Bone marrow (tissue), 2 donors: ENCODE results near the gene TM9SF1.
"Not testable (repeated sequence)": the region's sequence is repeated elsewhere in the genome, so short reads cannot be mapped to it uniquely, and the experiment has no call there.

Experiments
- DNase-seq, 2 donors: peaks; one replicate each; lab custom pipeline; 2025; lab: John Stamatoyannopoulos, UW

Gene TM9SF1

DNA sequence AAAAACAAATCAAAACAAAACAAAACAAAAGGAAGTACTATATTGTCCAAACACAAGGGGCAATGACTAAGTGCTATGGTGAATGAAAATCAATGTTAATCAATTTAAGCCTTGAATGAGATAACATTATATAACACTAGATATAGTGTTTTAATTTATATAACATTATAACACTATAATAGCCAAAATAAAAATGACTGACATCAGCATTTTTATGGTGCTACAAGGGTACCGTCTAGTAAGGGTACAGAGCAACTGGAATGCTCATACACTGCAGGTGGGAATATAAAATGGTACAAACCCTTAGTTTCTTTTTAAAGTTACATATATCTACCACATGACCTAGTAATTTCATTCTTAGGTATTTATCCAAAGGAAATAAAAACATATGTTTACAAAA is 31.2 kb upstream of the TM9SF1 start:
- DNase-seq = no peak

DNA sequence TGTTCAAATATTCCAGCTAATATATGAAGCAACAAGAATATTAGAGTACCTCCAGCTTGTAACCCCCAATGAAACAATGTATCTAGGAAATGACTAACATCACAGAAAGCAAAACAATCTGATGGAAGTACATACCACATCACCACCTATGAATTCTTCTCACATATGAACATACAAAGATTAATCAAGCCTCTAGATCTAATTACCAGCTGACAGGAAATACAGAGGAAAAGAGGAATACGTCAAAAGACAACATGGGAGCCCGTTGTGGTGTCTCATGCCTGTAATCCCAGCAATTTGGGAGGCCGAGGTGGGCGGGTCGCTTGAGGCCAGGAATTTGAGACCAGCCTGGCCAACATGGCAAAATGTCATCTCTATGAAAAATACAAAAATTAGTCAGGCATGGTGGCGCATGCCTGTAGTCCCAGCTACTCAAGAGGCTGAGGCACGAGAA is 29.4 kb upstream of the TM9SF1 start:
- DNase-seq = no peak

DNA sequence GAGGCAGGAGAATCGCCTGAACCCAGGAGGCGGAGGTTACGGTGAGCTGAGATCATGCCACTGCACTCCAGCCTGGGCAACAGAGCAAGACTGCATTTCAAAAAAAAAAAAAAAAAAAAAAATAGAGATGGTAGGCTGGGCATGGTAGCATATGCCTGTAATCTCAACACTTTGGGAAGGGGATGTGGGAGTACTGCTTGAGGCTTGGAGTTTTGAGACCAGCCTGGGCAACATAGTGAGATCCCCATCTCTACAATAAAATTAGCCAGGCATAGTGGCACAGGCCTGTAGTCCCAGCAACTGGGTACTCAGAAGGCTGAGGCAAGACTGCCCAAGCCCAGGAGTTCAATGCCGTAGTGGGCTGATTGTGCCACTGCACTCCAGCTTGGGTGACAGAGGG is 27.7 kb upstream of the TM9SF1 start:
- not testable (repeated sequence) for DNase-seq

DNA sequence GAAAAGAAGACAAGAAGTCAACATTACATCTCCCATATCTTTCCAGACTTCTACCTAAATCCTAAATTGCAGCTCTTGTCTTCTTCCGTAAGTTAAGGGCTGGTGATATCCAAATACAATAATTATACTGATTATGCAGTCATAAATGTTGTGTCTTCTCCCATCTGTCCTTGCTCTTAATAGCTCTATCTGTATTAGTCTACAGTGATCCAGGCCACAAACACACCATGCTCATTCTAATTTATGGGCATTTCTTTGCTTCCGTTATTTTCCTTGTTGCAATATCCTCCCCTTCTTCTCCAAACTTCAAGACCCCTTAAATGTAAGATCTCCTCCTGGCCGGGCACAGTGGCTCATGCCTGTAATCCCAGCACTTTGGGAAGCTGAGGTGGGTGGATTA is 24.3 kb upstream of the TM9SF1 start:
- no peak for DNase-seq

DNA sequence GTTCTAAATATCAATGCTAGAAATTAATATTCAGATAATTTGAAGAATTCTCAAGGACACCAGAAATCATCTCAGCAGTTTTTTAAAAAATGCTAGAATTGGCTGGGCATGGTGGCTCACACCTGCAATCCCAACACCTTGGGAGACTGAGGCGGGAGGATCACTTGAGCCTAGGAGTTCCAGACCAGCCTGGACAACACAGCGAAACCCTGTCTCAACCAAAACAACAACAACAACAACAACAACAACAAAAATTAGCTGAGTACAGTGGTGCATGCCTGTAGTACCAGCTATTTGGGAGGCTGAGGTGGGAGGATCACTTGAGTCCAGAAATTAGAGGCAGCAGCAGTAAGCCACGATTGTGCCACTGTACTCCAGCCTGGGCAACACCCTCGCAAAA is 23.8 kb upstream of the TM9SF1 start:
- no peak for DNase-seq

DNA sequence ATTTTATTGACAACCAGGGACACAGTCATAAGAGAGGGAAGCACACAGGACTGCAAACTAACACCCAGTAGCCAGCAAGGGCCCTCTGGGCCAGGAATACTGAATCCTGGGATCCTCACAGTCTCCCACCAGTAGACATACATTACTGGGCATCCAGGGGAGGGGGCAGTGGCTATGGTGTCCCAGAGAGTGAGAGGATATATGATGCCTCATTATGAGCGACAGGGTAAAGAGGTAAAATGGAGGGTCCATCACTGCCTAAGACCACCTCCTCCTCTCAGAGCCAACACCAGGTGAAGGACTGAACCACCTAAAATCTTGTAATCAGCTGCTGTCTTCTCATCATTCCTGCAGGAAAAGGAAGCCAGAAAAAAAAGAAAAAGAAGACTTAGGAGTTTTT is 21.6 kb upstream of the TM9SF1 start:
- not testable (repeated sequence) for DNase-seq

DNA sequence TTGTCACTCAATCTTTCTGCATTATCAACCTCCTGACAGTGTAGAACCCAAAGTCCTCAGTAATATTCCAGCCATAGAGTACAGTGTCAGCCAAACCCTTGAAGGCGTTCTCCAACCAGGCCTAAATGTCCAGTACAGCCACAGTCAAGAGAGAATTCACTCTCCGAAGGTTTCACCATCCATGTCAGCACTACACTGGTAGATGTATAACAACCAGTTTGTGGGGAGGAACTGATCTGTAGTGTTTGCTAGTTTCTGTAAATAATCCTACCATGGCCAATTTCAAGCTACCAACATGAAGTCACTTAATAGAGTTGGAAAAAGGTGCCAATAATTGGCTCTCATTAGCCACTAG is 21.1 kb upstream of the TM9SF1 start:
- no peak for DNase-seq

DNA sequence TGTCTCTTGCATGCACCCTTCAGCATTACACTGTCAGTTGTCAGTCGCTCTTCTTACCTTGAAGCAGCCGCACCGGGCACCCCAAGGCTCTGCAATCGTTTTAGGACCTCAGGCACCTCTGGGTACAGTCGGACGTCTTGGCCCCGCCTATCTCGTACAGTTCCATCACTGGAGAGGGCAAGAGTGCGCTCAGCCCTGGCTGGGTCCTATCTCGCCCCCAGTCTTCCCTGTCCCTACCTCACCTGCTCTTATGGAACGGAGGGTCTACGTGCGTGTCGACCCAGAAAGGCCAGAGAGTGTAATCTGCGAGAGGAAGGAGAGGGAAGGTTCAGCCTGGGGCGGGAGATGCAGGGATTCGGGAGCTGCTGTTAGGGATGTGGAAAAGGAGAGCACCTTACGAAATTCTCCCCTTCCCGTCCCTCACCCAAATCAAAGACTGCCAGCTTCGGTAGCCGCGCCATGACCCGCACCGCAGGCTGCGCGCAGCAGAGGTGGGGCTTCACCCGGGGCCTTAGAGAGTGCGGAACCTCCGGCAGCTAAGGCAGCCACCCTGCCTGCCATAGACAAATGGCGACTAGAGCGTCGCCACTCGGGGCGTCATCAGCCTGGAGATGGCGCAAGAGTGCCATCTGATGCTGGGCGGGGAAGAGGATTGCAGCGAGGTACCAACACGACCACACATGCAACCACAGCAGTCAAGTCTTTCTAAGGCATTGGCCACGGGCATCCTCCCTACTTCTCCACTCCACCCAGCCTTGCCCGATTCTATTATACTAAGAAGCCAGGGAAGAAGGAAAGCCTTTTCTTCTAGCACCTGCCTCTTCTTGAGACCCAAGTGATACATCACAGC is 20.5 kb upstream of the TM9SF1 start, which contains the start of gene MDP1:
Gene MDP1 (minus strand): TSS at position 572 of the 850 bp plus-strand sequence. CDS start 111 bp downstream, at position 461.
- peak; percentile 77 to 78 for DNase-seq

DNA sequence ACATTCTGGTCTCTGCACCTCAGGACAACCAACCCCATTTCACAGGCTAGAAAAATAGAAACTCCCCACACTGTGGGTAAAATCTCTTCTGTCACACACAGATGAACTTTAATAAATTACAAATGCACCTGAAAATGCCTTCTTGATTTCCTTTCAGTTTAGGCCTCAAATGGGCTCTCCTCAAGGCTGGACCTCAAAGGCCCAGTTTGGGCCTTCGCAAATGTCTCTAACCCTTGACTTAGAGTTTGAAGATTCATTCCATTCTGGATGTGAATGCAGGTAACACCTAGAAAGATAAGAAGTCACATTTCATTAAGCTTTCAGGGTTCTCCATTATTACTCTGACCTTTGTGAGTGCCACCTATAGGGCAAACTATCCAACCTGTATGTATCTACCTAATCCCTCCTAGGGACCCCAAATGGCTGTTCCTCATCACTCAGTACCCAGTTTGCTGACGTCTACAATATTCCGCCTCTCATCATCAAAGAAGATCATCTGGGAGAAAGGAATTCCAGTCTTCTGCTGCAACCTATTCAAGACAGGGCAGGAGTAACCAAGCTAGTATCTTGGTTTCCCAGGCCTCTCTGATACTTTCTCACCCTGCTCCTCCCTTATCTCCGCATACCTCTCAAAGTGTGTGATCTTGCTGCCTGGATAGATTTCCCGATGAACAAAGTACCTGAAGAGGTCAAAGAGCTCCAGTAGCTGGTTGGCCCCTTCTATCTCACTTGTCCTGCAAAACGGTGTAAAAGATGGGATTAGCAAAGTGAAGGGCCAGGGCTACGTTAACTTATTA is 18.8 kb upstream of the TM9SF1 start:
- DNase-seq = no peak

DNA sequence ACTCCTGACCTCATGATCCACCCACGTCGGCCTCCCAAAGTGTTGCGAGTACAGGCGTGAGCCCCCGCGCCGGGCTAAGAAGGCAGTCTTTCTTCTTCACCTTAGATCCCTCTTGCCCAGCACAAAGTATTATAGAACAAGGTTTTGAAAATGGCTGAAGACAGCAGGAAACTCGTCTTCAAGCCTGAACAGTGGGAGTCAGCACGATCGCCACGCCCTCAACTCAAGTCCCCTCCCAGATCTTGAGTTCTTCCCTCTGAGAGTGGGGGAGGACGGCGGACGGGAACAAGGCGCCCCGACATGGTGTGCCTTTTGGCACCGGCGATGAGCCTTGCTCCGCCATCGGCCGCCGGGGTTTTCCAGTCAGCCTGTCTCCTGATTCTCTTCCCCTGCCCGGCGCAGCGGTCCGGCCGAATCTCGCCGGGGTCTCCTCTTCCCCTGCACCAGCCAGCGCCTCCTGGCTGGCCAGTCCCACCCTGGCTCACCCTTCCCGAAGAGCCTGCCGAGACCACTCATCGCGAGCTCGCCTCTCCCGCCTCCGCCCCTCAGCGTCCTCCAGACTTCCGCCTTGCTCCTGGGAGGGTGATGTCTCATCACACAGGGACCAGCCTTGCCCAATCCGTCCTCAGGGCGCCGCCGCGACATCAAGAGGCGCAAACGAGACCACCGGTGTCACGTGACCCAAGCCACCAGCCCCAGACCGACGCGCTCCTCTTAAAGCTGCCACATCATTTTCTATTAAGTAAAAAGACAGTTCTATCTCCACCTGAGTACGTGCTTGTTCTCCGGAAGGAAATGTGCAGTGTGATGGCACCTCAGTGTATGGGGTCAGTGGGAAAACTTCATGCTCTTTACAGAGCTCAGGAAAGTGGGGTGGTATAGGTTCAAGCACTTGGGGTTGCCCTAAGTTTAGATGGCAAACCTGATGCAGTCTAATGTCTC is 18.0 kb upstream of the TM9SF1 start, which contains the start of gene CHMP4A:
Gene CHMP4A (minus strand): TSS at position 565 of the 942 bp plus-strand sequence. CDS start 49 bp downstream, at position 516.
- DNase-seq = peak; percentile 97 to 99

DNA sequence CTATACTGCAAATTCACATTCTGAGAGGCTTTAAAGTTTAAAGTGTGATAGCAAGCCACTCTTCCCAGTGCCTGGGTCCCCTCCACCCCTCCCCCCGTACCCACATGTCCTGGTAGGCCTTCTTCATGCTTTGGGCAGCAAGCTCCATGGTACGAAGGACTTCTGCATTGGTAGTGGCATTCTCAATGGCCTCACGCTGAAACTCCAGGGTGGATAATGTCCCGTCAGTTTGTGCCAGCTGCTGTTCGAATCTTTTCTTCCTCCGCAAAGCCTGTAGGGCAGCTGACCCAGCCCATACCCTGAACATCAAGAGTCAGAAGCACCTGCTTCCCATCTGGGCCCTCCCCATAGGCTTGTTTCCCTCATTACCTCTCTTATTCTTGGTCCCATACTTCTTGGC is 16.1 kb upstream of the TM9SF1 start:
- no peak for DNase-seq

DNA sequence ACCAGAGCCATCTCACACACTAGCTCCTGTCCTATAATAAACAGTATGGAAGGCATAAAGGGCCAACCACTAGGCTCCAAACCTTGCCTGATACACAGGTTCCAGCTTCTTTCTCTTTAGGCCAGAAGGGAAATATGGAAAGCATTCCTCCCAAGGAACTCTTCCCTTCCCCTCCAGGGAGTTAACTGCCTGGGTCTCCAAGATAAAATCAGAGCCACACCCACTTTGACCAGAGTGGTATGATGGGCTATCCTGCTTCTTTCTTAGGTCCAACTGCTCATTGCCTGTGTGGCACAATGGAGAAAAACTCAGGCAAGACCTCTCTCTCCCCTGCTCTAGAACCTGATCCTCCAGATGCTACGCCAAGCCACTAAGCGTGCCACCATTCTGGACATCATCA is 12.4 kb upstream of the TM9SF1 start:
- DNase-seq = no peak

DNA sequence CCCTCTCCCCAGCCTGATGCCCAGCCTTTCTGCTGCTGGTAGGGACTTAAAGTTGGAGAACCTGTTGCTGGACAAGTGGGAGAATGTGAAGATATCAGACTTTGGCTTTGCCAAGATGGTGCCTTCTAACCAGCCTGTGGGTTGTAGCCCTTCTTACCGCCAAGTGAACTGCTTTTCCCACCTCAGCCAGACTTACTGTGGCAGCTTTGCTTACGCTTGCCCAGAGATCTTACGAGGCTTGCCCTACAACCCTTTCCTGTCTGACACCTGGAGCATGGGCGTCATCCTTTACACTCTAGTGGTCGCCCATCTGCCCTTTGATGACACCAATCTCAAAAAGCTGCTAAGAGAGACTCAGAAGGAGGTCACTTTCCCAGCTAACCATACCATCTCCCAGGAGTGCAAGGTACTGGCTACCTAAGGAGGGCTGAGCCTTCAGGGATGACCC is 11.9 kb upstream of the TM9SF1 start:
- DNase-seq = no peak

DNA sequence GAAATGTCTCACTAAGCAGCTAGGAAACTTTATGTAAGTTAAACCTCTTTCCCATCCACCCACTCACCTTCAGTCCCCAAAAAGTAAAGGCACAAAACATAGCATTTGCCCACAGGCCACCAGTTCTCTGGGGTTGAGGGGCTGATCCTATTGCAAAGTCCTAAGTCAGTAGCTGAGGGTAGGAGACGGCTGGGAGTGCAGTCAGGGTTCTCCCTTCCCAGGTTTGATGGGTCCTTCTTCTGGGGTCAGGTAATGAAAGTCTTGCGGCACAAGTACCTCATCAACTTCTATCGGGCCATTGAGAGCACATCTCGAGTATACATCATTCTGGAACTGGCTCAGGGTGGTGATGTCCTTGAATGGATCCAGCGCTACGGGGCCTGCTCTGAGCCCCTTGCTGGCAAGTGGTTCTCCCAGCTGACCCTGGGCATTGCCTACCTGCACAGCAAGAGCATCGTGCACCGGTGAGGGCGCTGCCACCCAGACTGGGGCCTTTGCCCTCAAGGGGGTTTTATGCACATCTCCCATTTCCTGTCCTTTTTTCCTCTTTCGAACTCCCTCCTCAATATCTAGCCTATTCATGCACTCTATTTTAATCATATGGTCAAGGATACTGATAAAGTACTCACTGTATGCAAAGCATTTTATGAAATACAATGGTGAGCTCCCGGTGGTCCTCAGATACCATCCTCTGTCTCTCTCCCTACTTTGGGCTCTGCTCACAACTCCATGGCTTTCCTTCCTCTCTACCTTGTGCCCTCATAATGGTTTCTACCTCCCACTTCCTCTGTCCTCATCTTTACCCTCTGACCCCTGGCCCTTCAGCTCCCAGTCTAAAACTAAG is 11.2 kb upstream of the TM9SF1 start:
- DNase-seq = no peak

DNA sequence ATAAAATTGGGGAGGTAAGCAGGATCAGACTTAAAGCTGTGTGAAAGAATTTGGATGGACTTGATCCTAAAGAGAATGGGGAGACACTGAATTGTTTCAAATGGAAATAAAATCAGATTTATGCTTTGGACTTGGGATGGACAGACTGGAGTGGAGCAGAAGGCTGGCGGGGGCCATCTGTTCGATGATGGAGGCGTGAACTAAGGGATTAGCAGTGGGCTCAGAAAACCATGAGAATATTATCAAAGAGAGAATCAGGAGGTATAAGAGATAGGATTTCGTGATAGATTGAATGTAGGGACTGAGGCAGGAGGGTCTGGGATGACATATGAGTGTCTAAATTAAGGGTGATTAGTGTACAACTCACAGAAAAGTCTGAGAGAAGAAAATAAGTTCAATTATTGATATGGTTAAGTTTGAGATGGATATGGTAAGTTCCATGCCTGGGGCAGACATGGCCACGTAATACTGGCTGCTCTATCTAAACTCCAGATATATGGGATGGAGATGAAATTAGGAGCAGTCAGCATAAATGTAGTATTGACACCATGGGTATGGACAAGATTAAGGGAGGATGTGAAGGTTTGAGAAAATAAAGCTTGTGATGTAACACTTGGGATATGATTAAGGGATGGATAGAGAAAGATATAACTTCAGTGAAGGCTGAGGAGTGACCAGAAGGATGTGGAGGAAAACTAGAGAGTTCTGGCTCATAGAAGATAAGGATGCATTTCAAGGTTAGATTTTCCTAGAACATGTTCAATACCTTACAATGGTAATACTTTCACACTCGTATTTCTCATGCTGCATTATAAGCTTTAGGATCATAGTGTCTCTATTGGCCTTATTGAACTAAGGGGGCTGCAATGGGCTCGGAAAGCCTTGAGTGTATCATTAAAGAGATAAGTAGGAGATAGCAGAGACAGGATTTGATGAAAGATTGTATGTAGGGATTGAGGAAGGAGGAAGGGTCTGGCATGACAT is 9.2 kb upstream of the TM9SF1 start:
- no peak for DNase-seq

DNA sequence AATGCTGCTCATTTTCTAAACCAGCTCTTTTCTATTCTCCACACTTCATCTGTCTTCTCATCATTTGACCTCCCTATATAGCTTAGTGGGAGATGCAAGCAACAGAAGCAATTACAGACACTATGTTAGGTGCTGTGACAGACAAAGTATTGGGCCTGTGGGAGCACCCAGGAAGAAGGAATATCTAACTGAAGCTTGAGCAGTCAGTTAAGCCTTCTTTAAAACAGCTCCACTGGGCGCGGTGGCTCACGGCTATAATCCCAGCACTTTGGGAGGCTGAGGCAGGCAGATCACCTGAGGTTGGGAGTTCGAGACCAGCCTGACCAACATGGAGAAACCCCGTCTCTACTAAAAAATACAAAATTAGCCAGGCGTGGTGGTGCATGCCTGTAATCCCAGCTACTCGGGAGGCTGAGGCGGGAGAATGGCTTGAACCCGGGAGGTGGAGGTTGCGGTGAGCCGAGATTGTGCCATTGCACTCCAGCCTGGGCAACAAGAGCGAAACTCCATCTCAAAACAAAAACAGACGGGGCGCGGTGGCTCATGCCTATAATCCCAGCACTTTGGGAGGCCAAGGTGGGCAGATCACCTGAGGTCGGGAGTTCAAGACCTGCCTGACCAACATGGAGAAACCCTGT is 8.1 kb upstream of the TM9SF1 start:
- not testable (repeated sequence) for DNase-seq

DNA sequence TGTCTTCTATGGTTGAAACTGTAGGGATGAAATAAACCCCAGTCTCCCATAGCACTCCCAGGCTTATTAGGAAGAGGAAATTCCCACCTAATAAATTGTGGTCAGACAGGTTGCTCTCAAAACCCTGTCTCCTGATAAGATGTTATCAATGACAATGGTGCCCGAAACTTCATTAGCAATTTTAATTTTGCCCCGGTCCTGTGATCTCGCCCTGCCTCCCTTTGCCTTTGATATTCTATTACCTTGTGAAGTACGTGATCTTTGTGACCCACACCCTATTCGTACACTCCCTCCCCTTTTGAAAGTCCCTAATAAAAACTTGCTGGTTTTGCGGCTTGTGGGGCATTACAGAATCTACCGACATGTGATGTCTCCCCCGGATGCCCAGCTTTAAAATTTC is 7.3 kb upstream of the TM9SF1 start:
- not testable (repeated sequence) for DNase-seq

DNA sequence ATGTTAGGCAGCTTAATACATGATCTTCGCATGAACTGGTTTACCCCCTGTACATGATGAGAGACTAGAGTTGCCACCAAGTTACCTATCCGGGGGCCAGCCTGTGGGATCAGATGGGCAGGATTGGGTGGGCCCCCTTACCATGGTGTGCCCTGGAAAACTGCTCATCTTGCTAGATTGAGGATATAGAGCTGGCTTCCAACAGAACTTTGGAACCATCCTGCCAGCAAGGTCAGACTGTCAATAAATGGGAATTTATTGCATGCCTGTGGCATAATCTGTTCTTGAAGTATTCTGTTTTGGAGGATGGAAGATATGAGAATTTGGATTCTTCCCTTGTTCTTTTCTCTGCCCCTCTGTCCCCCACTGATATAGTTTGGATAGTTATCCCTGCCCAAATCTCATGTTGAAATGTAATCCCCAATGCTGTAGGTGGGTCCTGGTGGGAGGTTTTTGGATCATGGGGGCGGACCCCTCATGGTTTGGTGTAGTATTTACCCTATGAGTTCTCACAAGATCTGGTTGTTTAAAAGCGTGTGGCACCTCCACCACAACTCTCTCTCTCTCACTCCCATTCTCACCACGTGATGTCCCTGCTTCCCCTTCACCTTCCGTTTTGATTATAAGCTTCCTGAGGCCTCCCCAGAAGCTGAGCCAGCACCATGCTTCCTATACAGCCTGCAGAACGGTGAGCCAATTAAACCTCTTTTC is 3.7 kb upstream of the TM9SF1 start:
- DNase-seq = no peak
